ENCODE data around the gene KCNJ15. TPM values are rescaled to one million over a fixed set of nuclear protein-coding genes. Genes with fewer than 3 reads are reported as not detected.

KCNJ15 gene
- total and polyA plus RNA-seq, 10 of the 15 experiments (the other 5 are each of a cell fraction or from before 2014, with no cell fraction given): 0.05 to 2.7 (median 0.33) TPM; not detected in 6

DNA sequence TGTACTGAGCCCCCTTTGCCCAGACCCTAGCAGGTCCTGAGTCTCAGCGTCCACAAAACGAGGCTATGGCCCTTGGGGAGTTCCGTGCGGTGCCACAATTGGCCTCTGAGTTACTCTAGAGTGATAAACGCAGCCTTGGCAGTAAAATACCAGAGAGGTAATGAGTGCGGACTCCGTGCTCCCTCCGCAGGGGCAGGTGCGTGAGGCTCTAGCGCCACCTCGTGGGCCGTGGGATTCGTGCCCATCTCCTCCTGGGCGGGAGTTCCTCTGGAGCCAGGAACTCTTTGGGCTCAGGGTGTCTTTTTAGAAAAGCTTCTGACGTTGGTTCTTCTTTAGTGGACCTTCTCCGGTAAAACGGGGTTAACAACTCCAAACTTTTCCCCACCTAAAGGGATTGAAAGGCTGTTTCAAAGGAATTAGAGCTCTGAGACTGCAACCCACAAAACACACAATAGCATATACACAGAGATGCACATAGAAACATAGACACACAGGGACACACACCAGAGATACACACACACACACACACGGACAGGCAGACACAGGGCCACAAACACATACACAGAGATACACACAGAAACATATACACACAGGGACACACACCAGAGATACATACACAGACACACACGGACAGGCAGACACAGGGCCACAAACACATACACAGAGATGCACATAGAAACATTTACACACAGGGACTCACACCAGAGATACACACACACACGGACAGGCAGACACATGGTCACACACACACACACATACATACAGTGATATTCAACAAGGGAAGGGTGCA, 99.4 kb downstream of the KCNJ15 start (continued):
- TF ChIP-seq ZNF592 (IDR thresholded peaks at IDR 0.05) (peak; percentile 55; the same call in 1 of the 2 replicates), YY1 (IDR thresholded peaks at IDR 0.05; ENCODE audit: low read depth, low read length) (peak; percentile 60), RBBP5 (conservative IDR thresholded peaks at IDR 0.05) (no peak), POLR2AphosphoS2 (IDR thresholded peaks at IDR 0.05; ENCODE audit: low read depth, low read length) (no peak), ZBED1 (IDR thresholded peaks at IDR 0.05; ENCODE audit: borderline replicate concordance) (no peak), NBN (IDR thresholded peaks at IDR 0.05) (no peak), NRF1 (conservative IDR thresholded peaks at IDR 0.05; ENCODE audit: low read depth, low read length) (no peak), SIX5 (IDR thresholded peaks at IDR 0.05; ENCODE audit: low read depth, low read length, severe bottlenecking) (no peak), ZNF207 (IDR thresholded peaks at IDR 0.05; ENCODE audit: borderline replicate concordance) (no peak), IRF4 (IDR thresholded peaks at IDR 0.05; ENCODE audit: low read depth, low read length) (0 out of 2 replicates have a peak, but pooled peaks have one; percentile 29), IKZF2 (IDR thresholded peaks at IDR 0.05) (no peak), ZNF687 (IDR thresholded peaks at IDR 0.05) (no peak), HCFC1 (IDR thresholded peaks at IDR 0.05; ENCODE audit: low read length) (no peak), POU2F2 (IDR thresholded peaks at IDR 0.05; ENCODE audit: borderline replicate concordance, low read depth, low read length) (peak; percentile 62; the same call in 1 of the 3 replicates), KDM1A (IDR thresholded peaks at IDR 0.05; ENCODE audit: borderline replicate concordance) (no peak), RAD21 (IDR thresholded peaks at IDR 0.05; ENCODE audit: insufficient read depth, low read depth, low read length) (peak; percentile 93), E2F4 (IDR thresholded peaks at IDR 0.05; ENCODE audit: low read depth, low read length) (no peak), ATF3 (IDR thresholded peaks at IDR 0.05; ENCODE audit: borderline replicate concordance, extremely low read depth, low read depth, low read length) (no peak), MLLT1 (IDR thresholded peaks at IDR 0.05) (no peak)

Measured in GM12878 (cell line).